Osteoblast (primary cell): Measurements from ENCODE around the gene SLIT3. TPM values are rescaled to one million over a fixed set of nuclear protein-coding genes. Genes with fewer than 3 reads are reported as not detected.

Source experiments
- DNase-seq: peaks from one replicate; pipeline ENCODE4 v3.0.0; 2011; ENCODE audit warnings: low spot score, mixed read lengths; ENCODE audit not compliant: insufficient read length; ENCODE audit errors: missing footprints
- H2AFZ ChIP-seq: 2 replicates; pipeline ENCODE4 v1.6.0; 2011; ENCODE audit warnings: mild to moderate bottlenecking, low read length
- H3K27ac ChIP-seq: 2 replicates; pipeline ENCODE4 v1.5.1; 2011; ENCODE audit warnings: mild to moderate bottlenecking, low read depth, low read length, moderate library complexity
- H3K27me3 ChIP-seq: 2 replicates; pipeline ENCODE4 v1.6.0; 2012; ENCODE audit warnings: mild to moderate bottlenecking, control low read depth, inconsistent platforms, low read length, moderate library complexity; ENCODE audit not compliant: insufficient read depth
- H3K36me3 ChIP-seq: 2 replicates; pipeline ENCODE4 v1.5.1; 2011; ENCODE audit warnings: mild to moderate bottlenecking, low read length, control low read depth, moderate library complexity; ENCODE audit not compliant: insufficient read depth
- H3K4me1 ChIP-seq: 2 replicates; pipeline ENCODE4 v1.5.1; 2011; ENCODE audit warnings: mild to moderate bottlenecking, low read length, control low read depth, moderate library complexity; ENCODE audit not compliant: insufficient read depth
- H3K4me2 ChIP-seq: 2 replicates; pipeline ENCODE4 v1.6.0; 2011; ENCODE audit warnings: mild to moderate bottlenecking, low read length; ENCODE audit not compliant: insufficient read depth
- H3K4me3 ChIP-seq: fragments of 200-600 bp; sonication (generic); 3 replicates; pipeline ENCODE4 v1.5.1; 2012; ENCODE audit warnings: mild to moderate bottlenecking, low read length, inconsistent platforms; ENCODE audit not compliant: insufficient read depth
- H3K79me2 ChIP-seq: 2 replicates; pipeline ENCODE4 v1.6.0; 2012; ENCODE audit warnings: mild to moderate bottlenecking, low read length, control low read depth, inconsistent platforms; ENCODE audit not compliant: insufficient read depth
- H3K9me3 ChIP-seq: 2 replicates; pipeline ENCODE4 v1.5.1; 2011; ENCODE audit warnings: low read depth, low read length, control low read depth
- H4K20me1 ChIP-seq: 2 replicates; pipeline ENCODE4 v1.6.0; 2012; ENCODE audit warnings: mild to moderate bottlenecking, low read length, control low read depth; ENCODE audit not compliant: insufficient read depth
- CTCF ChIP-seq: IDR thresholded peaks from 2 replicates; pipeline ENCODE4 v1.5.1; 2011; ENCODE audit warnings: mild to moderate bottlenecking, low read depth, low read length, moderate library complexity; ENCODE audit errors: extremely low read depth
- total RNA-seq: library from RNA; depleted of rRNA; stranded (reverse); fragments of >200 nt; gene quantifications from 2 replicates; pipeline ENCODE4 v1.2.3, GENCODE V29; 2012

SLIT3 gene
- total RNA-seq, 1 donor: 37.6 TPM

- TF ChIP-seq CTCF: no peak
- Histone ChIP-seq H3K4me1 (peaks cover 11% of the 10 kb centered on the region), H3K36me3 (no peaks in the 10 kb centered on the region), H2AFZ (no peak overlapping the region), H3K9me3 (no peaks in the 10 kb centered on the region), H3K4me2 (no peak overlapping the region), H3K79me2 (no peaks in the 10 kb centered on the region), H4K20me1 (no peaks in the 10 kb centered on the region), H3K27me3 (no peaks in the 10 kb centered on the region), H3K27ac (no peak overlapping the region), H3K4me3 (no peak overlapping the region)
- no peak for DNase-seq
Observed at GRCh38 chr5:169178754-169179153, 122.2 kb downstream of the SLIT3 start.

- Histone ChIP-seq H3K4me3 (no peak overlapping the region), H2AFZ (no peak overlapping the region), H3K79me2 (no peaks in the 10 kb centered on the region), H3K36me3 (no peaks in the 10 kb centered on the region), H3K4me2 (no peak overlapping the region), H3K27me3 (no peaks in the 10 kb centered on the region), H3K27ac (no peak overlapping the region), H3K9me3 (no peaks in the 10 kb centered on the region), H3K4me1 (peaks cover 11% of the 10 kb centered on the region), H4K20me1 (no peaks in the 10 kb centered on the region)
- no peak for TF ChIP-seq CTCF
- DNase-seq: no peak
Observed at GRCh38 chr5:169178274-169178673, 122.7 kb downstream of the SLIT3 start.

- H3K4me3 ChIP-seq: no peak overlapping the region
- no peaks in the 10 kb centered on the region for H3K79me2 ChIP-seq
- no peaks in the 10 kb centered on the region for H3K27me3 ChIP-seq
- TF ChIP-seq CTCF: no peak
- no peak overlapping the region for H2AFZ ChIP-seq
- H3K27ac ChIP-seq: no peak overlapping the region
- H3K9me3 ChIP-seq: no peaks in the 10 kb centered on the region
- H3K4me2 ChIP-seq: no peak overlapping the region
- no peaks in the 10 kb centered on the region for H3K36me3 ChIP-seq
- H4K20me1 ChIP-seq: no peaks in the 10 kb centered on the region
- no peak for DNase-seq
- peaks cover 4% of the 10 kb centered on the region for H3K4me1 ChIP-seq
Observed at GRCh38 chr5:169176709-169177694, 123.9 kb downstream of the SLIT3 start.

- no peak for TF ChIP-seq CTCF
- Histone ChIP-seq H3K36me3 (no peaks in the 10 kb centered on the region), H3K27me3 (no peaks in the 10 kb centered on the region), H2AFZ (no peak overlapping the region), H3K79me2 (no peaks in the 10 kb centered on the region), H3K4me3 (no peak overlapping the region), H3K4me1 (no peaks in the 10 kb centered on the region), H3K9me3 (no peaks in the 10 kb centered on the region), H3K27ac (no peak overlapping the region), H4K20me1 (no peaks in the 10 kb centered on the region), H3K4me2 (no peak overlapping the region)
- no peak for DNase-seq
Observed at GRCh38 chr5:169175733-169176132, 125.2 kb downstream of the SLIT3 start.
